ENCODE data around the gene HIPK2.
"Not testable (repeated sequence)": the region's sequence is repeated elsewhere in the genome, so short reads cannot be mapped to it uniquely, and the experiment has no call there.

Gene HIPK2

GRCh38 chr7:139630643-139631519, 146.9 kb downstream of the HIPK2 start:
- no peak for DNase-seq (ENCODE audit: low read depth in 2 of 3, low spot score in 1 of 3)

GRCh38 chr7:139629392-139630082, 148.3 kb downstream of the HIPK2 start:
- no peak for DNase-seq (ENCODE audit: low read depth in 2 of 3, low spot score in 1 of 3)

DNA sequence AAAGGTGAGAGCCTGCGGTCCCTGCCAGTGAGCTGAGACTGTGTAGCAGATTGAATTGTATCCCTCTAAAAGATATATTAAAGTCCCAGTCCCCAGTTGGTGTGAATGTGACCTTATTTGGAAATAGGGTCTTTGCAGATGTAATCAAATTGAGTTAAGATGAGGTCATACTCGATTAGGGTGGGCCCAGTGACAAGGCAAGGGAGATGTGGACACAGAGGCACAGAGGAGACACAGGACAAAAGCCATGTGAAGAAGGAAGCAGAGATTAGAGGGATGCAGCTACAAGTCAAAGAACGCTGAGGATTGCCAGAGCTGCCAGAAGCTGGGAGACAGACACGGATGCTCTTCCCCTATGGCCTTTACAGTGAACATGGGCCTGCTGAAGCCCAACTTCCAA, 150.0 kb downstream of the HIPK2 start:
- DNase-seq (ENCODE audit: low read depth in 2 of 3, low spot score in 1 of 3) = no peak

- no peak for DNase-seq (ENCODE audit: low read depth in 2 of 3, low spot score in 1 of 3)
These were observed 151.0 kb downstream of the HIPK2 start for GRCh38 chr7:139626817-139627216.

GRCh38 chr7:139623518-139623917, 154.3 kb downstream of the HIPK2 start:
- no peak for DNase-seq (ENCODE audit: low read depth in 2 of 3, low spot score in 1 of 3)

GRCh38 chr7:139620676-139621344, 157.0 kb downstream of the HIPK2 start:
- peak; percentile 56 to 64 (median 58) for DNase-seq (ENCODE audit: low read depth in 2 of 3, low spot score in 1 of 3)

DNA sequence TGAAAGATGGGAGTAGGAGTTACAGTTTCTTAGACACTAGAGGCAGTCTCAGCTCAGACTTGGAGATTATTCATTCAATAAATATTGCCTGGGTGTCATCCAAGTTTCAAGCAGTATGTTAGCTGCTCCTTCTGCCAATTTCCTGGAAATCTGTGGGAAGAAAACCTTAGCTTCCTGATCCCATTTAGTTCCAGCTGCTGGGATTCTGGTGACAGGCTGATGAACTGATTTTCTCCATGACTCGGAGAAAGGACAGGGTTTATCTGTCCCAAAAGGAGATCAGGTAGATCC, 158.5 kb downstream of the HIPK2 start:
- DNase-seq (ENCODE audit: low read depth in 2 of 3, low spot score in 1 of 3) = no peak

- DNase-seq (ENCODE audit: low read depth in 2 of 3, low spot score in 1 of 3) = peak in 2 of 3 donors; percentile 29 to 34
These were observed 159.1 kb downstream of the HIPK2 start for GRCh38 chr7:139618482-139619366.

DNA sequence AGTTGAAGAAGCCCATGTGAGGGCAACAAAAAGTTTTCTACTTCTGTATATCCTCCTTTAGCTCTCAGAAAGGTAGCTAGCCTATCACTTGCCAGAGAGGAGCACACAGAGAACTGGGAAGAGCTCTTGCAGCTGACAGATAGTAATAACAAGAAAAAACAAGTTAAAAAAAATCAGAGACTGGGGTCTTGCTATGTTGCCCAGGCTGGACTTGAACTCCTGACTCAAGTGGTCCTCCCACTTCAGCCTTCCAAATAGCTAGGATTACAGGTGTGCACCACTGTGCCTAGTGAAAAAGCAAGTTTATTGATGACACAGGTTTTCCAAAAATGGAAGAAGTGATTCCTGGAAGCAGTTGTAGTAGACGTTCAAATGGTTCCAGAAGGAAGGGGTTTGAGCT, 160.7 kb downstream of the HIPK2 start:
- DNase-seq (ENCODE audit: low read depth in 2 of 3, low spot score in 1 of 3) = no peak

DNA sequence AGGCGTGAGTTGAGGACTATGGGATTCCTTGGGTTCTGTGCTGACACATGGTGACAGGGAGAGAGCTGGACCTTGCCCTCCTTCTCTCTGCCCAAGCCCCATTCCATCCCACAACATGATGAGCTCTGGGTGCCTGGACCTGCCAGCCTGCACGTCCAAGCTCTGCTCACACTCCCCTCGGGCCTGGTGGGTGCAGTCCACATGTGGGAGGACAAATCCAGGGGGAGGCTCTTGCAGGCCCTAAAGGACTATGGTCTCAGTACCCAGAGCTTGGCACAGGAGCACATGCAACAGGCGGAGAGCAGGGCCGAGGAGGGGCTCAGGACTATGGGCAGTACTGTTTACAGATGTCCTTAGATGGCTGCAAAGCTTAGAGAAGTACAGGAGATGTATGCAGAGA, 162.9 kb downstream of the HIPK2 start:
- no peak for DNase-seq (ENCODE audit: low read depth in 2 of 3, low spot score in 1 of 3)

DNA sequence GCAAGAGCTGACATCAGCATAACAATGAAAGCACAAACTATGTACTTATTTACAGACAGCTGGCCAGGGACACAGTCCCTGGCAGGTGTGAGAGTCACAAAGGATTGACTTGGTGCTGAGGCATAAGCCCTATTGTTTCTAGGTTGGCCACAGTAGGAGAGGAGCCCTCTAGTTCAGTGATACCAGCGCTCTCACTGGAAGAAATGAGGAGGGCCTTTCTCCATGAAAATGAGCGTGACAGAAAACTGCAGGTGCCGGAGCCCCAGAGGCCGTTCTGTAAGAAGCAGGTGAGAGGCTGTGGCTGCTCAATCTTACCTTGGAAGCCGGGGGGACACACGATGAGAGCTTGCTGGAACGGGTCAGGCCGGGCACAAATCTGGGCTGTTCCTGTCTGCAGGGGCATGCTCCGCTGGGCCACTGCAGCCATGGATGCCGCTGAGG, 163.8 kb downstream of the HIPK2 start:
- no peak for DNase-seq (ENCODE audit: low read depth in 2 of 3, low spot score in 1 of 3)

GRCh38 chr7:139611556-139611955, 166.2 kb downstream of the HIPK2 start:
- not testable (repeated sequence) for DNase-seq (ENCODE audit: low read depth in 2 of 3, low spot score in 1 of 3)

- DNase-seq (ENCODE audit: low read depth in 2 of 3, low spot score in 1 of 3) = no peak
These were observed 167.2 kb downstream of the HIPK2 start for GRCh38 chr7:139610595-139610994.

DNA sequence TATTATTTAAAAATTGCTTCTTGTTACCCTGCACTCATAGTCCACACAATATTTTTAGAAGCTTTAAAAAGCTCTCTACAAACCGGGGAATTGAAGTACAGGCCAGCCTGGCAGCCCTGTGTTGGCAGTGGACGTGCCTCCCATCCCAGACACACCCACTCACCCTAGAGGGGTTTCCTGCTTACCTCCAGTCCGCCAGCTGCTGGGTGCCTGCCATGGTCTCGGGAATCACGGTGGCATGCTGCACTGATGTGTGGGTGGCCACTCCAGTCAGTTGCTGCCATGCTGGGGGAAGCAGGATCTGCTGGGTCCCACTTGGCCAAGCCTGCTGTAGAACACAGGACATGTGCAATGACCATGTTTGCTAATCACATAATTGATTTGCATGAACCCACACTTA, 173.9 kb downstream of the HIPK2 start:
- no peak for DNase-seq (ENCODE audit: low read depth in 2 of 3, low spot score in 1 of 3)

GRCh38 chr7:139603282-139603681, 174.5 kb downstream of the HIPK2 start:
- DNase-seq (ENCODE audit: low read depth in 2 of 3, low spot score in 1 of 3) = no peak

- no peak for DNase-seq (ENCODE audit: low read depth in 2 of 3, low spot score in 1 of 3)
These were observed 175.6 kb downstream of the HIPK2 start for GRCh38 chr7:139602143-139602722.

DNA sequence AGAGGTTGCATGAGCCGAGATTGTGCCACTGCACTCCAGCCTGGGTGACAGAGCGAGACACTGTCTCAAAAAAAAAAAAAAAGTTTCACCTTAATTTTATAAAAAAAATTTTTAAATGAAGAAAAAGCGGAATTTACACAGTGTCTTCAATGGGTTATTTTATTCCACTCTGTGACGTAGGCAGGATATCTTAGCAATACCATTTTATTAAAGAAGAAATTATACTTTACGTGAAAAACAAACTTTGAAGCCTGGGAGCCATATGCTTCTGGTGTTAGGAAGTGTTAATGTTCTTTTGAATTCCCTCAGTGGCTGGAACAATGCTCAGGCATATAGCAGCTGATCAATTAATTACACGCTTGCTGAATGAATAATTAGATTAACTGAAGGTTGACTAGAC, 176.6 kb downstream of the HIPK2 start:
- no peak for DNase-seq (ENCODE audit: low read depth in 2 of 3, low spot score in 1 of 3)

- DNase-seq (ENCODE audit: low read depth in 2 of 3, low spot score in 1 of 3) = no peak
These were observed 177.5 kb downstream of the HIPK2 start for GRCh38 chr7:139600306-139600705.

DNA sequence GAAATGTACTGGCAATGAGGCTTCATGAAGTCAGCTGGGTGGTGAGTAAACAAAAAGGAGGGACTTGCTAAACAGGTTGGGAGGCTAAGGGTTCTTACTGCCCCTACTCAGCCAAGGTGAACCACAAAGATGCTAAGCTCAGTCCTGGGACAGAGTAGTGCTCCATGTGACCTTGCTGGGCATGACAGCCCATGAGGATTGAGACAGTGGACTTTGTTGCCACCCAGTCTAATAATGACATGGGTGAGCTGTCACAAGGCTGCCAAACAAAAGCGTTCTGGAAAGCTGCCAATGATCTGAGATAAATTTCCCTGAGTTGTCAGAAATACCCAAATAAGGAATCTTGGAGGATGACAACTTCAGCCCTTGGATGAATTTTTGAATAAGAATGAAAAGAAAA, 179.2 kb downstream of the HIPK2 start:
- no peak for DNase-seq (ENCODE audit: low read depth in 2 of 3, low spot score in 1 of 3)

DNA sequence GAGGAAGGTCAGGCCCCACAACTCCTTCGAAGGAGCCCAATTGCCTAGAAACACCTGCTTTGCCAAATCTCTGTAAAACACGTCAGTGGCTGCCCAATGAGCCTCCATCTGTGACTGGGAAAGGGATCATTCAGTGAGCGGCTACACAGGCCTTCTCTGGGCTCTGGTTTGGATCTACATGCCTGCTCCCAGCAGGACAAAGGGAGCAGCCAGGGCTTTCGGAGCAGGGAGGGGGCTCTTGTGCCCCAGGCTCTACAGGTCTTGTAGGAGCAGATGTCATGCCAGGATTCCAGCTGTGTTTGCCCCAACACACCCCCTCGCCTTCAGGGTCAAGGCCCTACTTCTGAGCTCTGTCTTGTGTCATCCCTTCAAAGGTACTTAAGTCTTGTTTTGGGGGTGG, 180.8 kb downstream of the HIPK2 start:
- DNase-seq (ENCODE audit: low read depth in 2 of 3, low spot score in 1 of 3) = no peak

DNA sequence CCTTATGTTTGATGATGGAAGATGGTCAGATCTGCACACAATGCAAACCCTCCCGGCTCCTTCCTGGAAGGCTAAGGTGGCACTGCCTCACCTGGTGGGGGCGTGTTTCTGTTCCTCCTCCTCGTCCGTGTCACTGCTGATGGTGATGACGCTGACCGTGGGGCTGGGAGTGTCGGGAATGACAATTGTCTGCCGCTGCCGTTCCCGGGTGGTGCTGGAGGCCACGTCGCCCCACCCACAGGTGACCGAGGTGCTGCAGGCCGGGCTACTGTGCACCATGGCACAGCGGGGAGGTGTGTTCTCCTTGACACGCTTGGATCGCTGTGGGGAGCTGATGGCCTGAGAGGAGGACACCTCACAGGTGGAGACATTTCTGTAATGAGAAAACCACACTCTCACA, 181.2 kb downstream of the HIPK2 start:
- DNase-seq (ENCODE audit: low read depth in 2 of 3, low spot score in 1 of 3) = no peak

Data from stimulated activated CD4-positive, alpha-beta T cell treated with anti-CD3 and anti-CD28 coated beads, Interleukin-12 subunit alpha, Interleukin-12 subunit beta, amount 100 ng/mL, for 48 hours (primary cell).